Ovary (tissue), 9 donors: ENCODE results near the gene SACM1L. TPM values are rescaled to one million over a fixed set of nuclear protein-coding genes. Genes with fewer than 3 reads are reported as not detected.

ENCODE experiments used
- DNase-seq, 5 donors: peaks; one replicate each; pipeline ENCODE4 v3.0.0-alpha.2; 2019 to 2020
- H3K27ac ChIP-seq, 2 donors: fragments of 200-600 bp; one replicate each; pipeline versions ENCODE4 v1.5.1 to v1.8.0; 2019 to 2022
- H3K27me3 ChIP-seq: fragments of 200-600 bp; one replicate; pipeline ENCODE4 v1.8.0; 2022
- H3K36me3 ChIP-seq: fragments of 200-600 bp; sonication (generic); one replicate; pipeline ENCODE4 v1.5.1; 2019
- H3K4me1 ChIP-seq: one replicate; pipeline ENCODE4 v1.8.1; 2013; ENCODE audit warnings: mild to moderate bottlenecking, moderate library complexity; ENCODE audit not compliant: insufficient read depth
- H3K4me3 ChIP-seq: fragments of 200-600 bp; sonication (generic); one replicate; pipeline ENCODE4 v1.5.1; 2017
- H3K9me3 ChIP-seq, 2 donors: fragments of 200-600 bp in 1 of 2; sonication (generic) in 1 of 2; one replicate each; pipeline versions ENCODE4 v1.5.1 to v1.8.1; 2013 to 2019; ENCODE audit warnings: mild to moderate bottlenecking in 1 of 2, moderate library complexity in 1 of 2
- CTCF ChIP-seq, 3 donors: fragments of 450-650 bp in 2 of 3; fragments of 200-600 bp in 1 of 3; IDR thresholded peaks; one replicate each; pipeline versions ENCODE4 v1.5.1 to v1.8.0; 2016 to 2022; ENCODE audit warnings: antibody characterized with exemption in 3 of 3, mild to moderate bottlenecking in 1 of 3
- EP300 ChIP-seq: sonication (generic); formaldehyde crosslinking; IDR thresholded peaks from one replicate; pipeline ENCODE4 v1.6.1; 2017; ENCODE audit warnings: antibody characterized with exemption
- POLR2A ChIP-seq: fragments of 450-650 bp; IDR thresholded peaks from one replicate; pipeline ENCODE4 v1.6.1; 2017; ENCODE audit warnings: antibody characterized with exemption, mild to moderate bottlenecking, moderate library complexity
- WGBS, 3 donors: extraction: QIAGEN DNeasy Blood & Tissue Kit in 1 of 3; methylation state at CpG; one replicate each; pipeline versions ENCODE4 v1.1.5 to v1.1.7; 2013 to 2017; 5-methylcytosine and 5-hydroxymethylcytosine counted together
- intact Hi-C, 4 donors: fragments of 100-400 bp; cut with DNase I; formaldehyde crosslinking; loops; one replicate each; pipeline versions ENCODE4 v1.11.0 to v1.15.1; 2022 to 2023
- polyA plus RNA-seq, 2 donors: library from polyadenylated mRNA; stranded (reverse); fragments of 200-250 nt in 1 of 2; fragments of 350-450 nt in 1 of 2; fragmentation: Illumina TruSeq in 1 of 2; extraction: RNeasy Lipid Tissue Mini Kit (QIAGEN cat#74804) in 1 of 2; gene quantifications; one replicate each; pipeline ENCODE4 v1.2.3, GENCODE V29; 2013 to 2014
- total RNA-seq, 7 donors: library from RNA; depleted of rRNA in 2 of 7; stranded (reverse); fragments of >200 nt in 2 of 7; fragmentation: NEBNext Ultra II Directional in 3 of 7; extraction: Animal tissue kit (Norgen Biotek cat#: 25700) in 3 of 7; gene quantifications; one replicate each; pipeline versions ENCODE4 v1.1.0 to v1.2.4, GENCODE V29; 2016 to 2023
- donor health status: DM: no; HTN: no; CAD: no; lungs with moderate emphysema.
- donor health status: DM: no; HTN: no; CAD: no.
- donor health status: Bipolar disorder and iron deficiency.
- donor health status: DM: yes; HTN: yes; CAD: no.
- donor health status: DM: no; HTN: no; CAD: no.
- donor health status: DM: yes; HTN: yes; CAD: no.

The SACM1L gene
- total and polyA plus RNA-seq, 9 donors: 19.0 to 47.3 (median 32.1) TPM

GRCh38 chr3:45765266-45765851 lies 76.2 kb downstream of the SACM1L start:
- Histone ChIP-seq H3K27ac (no peak overlapping the region), H3K36me3 (no peaks in the 10 kb centered on the region), H3K4me1 (no peaks in the 10 kb centered on the region), H3K4me3 (no peak overlapping the region), H3K27me3 (no peaks in the 10 kb centered on the region), H3K9me3 (no peaks in the 10 kb centered on the region)
- intact Hi-C loops: no loop called here
- 87 to 92% (median 87%) methylated on average over 9 of the region's 9 CpGs for WGBS, 3 donors
- TF ChIP-seq EP300 (no peak), CTCF (IDR thresholded peaks at IDR 0.05) (no peak), POLR2A (no peak)
- no peak for DNase-seq

- no peak for TF ChIP-seq EP300
- no peak for TF ChIP-seq CTCF (IDR thresholded peaks at IDR 0.05)
- no peak for TF ChIP-seq POLR2A
- Histone ChIP-seq H3K36me3 (no peaks in the 10 kb centered on the region), H3K4me3 (no peak overlapping the region), H3K4me1 (no peaks in the 10 kb centered on the region), H3K9me3 (no peaks in the 10 kb centered on the region), H3K27me3 (no peaks in the 10 kb centered on the region), H3K27ac (no peak overlapping the region)
- no peak for DNase-seq
- intact Hi-C loops: no loop called here
- WGBS, 3 donors: 80 to 85% (median 82%) methylated on average over 8 of the region's 8 CpGs
Measured at GRCh38 chr3:45765958-45766357, 76.8 kb downstream of the SACM1L start.

- Histone ChIP-seq H3K4me1 (no peaks in the 10 kb centered on the region), H3K4me3 (no peak overlapping the region), H3K27ac (no peak overlapping the region), H3K27me3 (no peaks in the 10 kb centered on the region), H3K36me3 (no peaks in the 10 kb centered on the region), H3K9me3 (no peaks in the 10 kb centered on the region)
- DNase-seq: no peak
- TF ChIP-seq CTCF (IDR thresholded peaks at IDR 0.05): no peak
- no peak for TF ChIP-seq EP300
- no peak for TF ChIP-seq POLR2A
- intact Hi-C loops: no loop called here
- WGBS, 3 donors: 92 to 97% (median 96%) methylated on average over 9 of the region's 9 CpGs
Measured at GRCh38 chr3:45771166-45771775, 82.1 kb downstream of the SACM1L start.

- TF ChIP-seq CTCF (IDR thresholded peaks at IDR 0.05) (no peak), POLR2A (no peak), EP300 (no peak)
- Histone ChIP-seq H3K36me3 (no peaks in the 10 kb centered on the region), H3K27ac (no peak overlapping the region), H3K4me1 (no peaks in the 10 kb centered on the region), H3K4me3 (no peak overlapping the region), H3K9me3 (no peaks in the 10 kb centered on the region), H3K27me3 (no peaks in the 10 kb centered on the region)
- 92 to 94% (median 93%) methylated on average over 5 of the region's 5 CpGs for WGBS, 3 donors
- intact Hi-C loops: no loop called here
- no peak for DNase-seq
Measured at GRCh38 chr3:45771831-45772230, 82.6 kb downstream of the SACM1L start.
